Stomach smooth muscle (tissue), 2 donors: Measurements from ENCODE around the gene DNASE1L1.

ENCODE experiments used
- H3K27ac ChIP-seq: one replicate; pipeline ENCODE4 v1.7.0; 2013; ENCODE audit warnings: mild to moderate bottlenecking, low read length, inconsistent platforms
- H3K27me3 ChIP-seq, 2 donors: one replicate each; pipeline ENCODE4 v1.7.0; 2013; ENCODE audit warnings: low read length in 2 of 2; ENCODE audit not compliant: insufficient read depth in 2 of 2, control insufficient read depth in 1 of 2
- H3K36me3 ChIP-seq, 2 donors: one replicate each; pipeline ENCODE4 v1.7.0; 2013; ENCODE audit warnings: low read length in 2 of 2; ENCODE audit not compliant: control insufficient read depth in 2 of 2, insufficient read depth in 2 of 2
- H3K4me1 ChIP-seq: one replicate; pipeline ENCODE4 v1.7.0; 2013; ENCODE audit warnings: low read length; ENCODE audit not compliant: control insufficient read depth, insufficient read depth
- H3K4me3 ChIP-seq, 2 donors: one replicate each; pipeline ENCODE4 v1.7.0; 2013; ENCODE audit warnings: low read length in 2 of 2
- H3K9ac ChIP-seq, 2 donors: one replicate each; pipeline ENCODE4 v1.7.0; 2013; ENCODE audit warnings: low read length in 2 of 2, mild to moderate bottlenecking in 1 of 2
- H3K9me3 ChIP-seq, 2 donors: one replicate each; pipeline ENCODE4 v1.7.0; 2013; ENCODE audit warnings: low read length in 2 of 2; ENCODE audit not compliant: control insufficient read depth in 2 of 2
- donor health status: healthy.
- donor health status: Pancreatic carcinoma.

Gene DNASE1L1, protein sequence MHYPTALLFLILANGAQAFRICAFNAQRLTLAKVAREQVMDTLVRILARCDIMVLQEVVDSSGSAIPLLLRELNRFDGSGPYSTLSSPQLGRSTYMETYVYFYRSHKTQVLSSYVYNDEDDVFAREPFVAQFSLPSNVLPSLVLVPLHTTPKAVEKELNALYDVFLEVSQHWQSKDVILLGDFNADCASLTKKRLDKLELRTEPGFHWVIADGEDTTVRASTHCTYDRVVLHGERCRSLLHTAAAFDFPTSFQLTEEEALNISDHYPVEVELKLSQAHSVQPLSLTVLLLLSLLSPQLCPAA

DNA sequence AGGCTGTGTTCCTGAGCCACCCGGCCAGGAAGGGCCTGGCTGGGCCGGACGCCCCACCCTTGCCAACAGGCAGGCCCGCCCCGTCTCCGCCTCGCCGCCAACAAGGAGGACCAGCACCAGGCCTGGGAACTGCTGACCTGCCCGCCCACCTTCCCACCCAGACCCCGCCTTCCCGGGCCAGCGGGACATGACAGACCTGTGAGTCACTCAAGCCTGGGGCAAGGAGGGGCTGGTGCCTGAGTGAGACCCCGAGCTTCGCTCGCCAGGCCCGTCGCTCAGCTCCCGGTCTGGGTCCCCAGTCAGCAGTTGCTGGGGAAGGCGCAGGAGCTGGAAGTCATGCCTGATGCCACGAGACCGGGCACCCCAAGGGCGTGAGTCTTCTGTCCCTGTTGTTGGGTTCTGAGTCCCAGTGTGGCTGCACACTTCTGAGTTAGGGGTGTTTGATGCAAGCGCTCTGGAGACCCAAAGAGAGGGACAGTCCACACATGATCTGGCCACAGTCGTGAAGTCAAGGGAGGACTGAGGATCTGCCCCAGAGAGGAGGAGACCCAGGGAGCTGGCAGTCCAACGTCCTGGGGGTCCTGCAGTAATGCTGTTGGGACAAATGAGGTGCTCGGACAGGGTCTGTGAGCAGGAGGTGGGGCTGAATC, at the start of gene DNASE1L1:
TSS of gene DNASE1L1 (minus strand) at position 33 of the 650 bp plus-strand sequence. CDS start 3,686 bp downstream, outside the sequence.
- Histone ChIP-seq H3K4me1 (peaks cover 9% of the 10 kb centered on the region), H3K9ac (peak within 1 kb of the TSS in 1 of 2 donors; percentile 28), H3K27me3 (peaks cover 0 to 3% of the 10 kb centered on the region in 2 donors), H3K27ac (no peak within 1 kb of the TSS), H3K9me3 (no peaks in the 10 kb centered on the region), H3K4me3 (peak within 1 kb of the TSS in 1 of 2 donors; percentile 22), H3K36me3 (peaks cover 0 to 3% of the 10 kb centered on the region in 2 donors)

DNA sequence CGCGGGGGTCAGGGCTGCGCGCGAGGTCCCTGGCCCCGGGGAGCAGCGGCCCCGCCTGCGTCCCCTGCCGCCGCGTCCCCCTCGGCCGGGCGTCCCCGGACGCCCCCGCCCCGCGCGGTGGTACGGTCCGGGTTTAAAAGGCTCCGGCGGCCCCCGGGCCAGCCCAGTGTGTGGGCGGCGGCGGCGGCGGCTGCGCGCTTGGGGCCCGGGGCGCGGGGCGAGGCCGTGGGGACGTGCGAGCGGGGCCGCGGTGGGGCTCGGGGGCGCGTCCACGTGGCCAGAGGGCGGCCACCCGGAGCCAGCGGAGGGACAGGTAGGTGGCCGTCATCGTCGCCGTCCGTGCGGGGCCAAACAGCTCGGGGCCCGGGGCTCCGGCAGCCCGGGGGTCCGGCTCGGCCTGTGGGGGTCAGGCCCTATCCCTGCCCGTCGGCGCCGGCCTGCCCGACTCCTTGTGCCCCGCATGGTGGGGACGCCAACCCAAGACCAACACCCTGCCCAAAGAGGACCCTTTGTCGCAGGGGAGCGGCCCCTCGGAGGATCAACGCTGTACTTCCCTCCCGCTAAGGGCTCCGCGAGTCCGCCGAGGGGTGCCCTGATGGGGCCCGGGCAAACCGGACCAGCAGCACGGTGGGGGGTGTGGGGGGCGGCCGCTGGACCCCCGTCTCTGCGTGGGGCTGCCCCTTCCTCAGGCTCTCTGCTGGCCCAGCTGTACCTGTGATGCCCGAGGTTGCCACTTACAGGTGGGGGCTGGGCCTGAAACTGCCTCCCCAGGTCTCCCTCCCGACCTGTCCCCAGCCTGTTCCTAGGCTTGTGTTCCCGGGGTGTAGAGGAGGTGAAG, 49.3 kb upstream of the DNASE1L1 start, which contains the start of gene PLXNA3:
TSS of gene PLXNA3 (plus strand) at position 166 of the 838 bp plus-strand sequence. CDS start 1,903 bp downstream, outside the sequence.
- no peak within 1 kb of the TSS for H3K27ac ChIP-seq
- H3K9me3 ChIP-seq, result no peaks in the 10 kb centered on the region
- peaks cover 0 to 2% of the 10 kb centered on the region in 2 donors for H3K36me3 ChIP-seq
- no peaks in the 10 kb centered on the region for H3K27me3 ChIP-seq
- peaks cover 7% of the 10 kb centered on the region for H3K4me1 ChIP-seq
- peak within 1 kb of the TSS; percentile 33 to 51 for H3K9ac ChIP-seq
- peak within 1 kb of the TSS; percentile 53 to 75 for H3K4me3 ChIP-seq

DNA sequence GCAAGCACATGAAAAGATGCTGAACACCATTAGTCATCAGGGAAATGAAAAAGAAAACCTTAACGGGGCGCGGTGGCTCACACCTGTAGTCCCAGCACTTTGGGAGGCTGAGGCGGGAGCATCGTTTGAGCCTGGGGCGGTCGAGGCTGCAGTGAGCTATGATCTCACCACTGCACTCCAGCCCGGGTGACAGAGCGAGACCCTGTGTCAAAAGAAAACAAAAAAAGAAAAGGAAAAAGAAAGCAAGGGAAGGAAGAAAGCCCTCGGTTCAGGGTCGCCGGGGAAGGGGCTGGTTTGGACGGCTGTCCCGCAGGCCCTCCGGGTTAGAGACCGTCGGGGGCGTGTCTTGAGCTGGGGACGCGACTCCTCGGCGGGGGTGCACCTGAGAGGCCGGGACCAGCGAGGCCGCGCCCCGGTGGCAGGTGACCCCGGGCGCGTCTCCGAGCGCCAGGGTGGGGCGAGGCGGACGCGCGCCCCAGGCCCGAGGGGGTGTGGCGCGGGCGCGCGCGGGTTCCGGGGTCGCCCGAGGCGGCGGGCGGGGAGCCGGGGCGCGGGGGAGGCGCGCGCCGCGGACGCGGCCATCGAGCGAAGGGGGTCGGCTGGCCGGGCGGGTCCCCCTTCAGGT, 48.5 kb upstream of the DNASE1L1 start:
- peaks cover 0 to 2% of the 10 kb centered on the region in 2 donors for H3K27me3 ChIP-seq
- peaks cover 7% of the 10 kb centered on the region for H3K4me1 ChIP-seq
- no peaks in the 10 kb centered on the region for H3K9me3 ChIP-seq
- H3K27ac ChIP-seq, result no peak overlapping the region
- H3K4me3 ChIP-seq, result peak overlapping the region in 1 of 2 donors; percentile 72
- peaks cover 0 to 2% of the 10 kb centered on the region in 2 donors for H3K36me3 ChIP-seq
- H3K9ac ChIP-seq, result no peak overlapping the region

DNA sequence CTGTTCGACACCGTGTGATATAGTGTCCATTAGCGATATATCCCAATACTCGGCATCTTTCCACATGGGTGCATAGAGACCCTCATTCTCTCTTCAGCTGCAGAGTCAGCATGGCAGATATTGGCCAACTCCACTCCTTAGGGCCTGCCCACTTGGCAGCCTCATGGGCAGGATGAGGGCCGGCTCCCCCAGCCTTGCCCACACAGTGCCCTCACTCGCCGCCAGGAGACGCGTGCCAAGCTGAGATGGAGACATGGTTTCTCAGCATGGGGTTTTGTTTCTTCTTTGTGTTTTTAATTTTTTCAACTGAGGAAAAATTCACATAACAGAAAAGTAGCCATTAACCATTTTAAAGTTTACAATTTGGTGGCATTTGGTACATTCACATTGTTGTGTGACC, 43.8 kb upstream of the DNASE1L1 start:
- Histone ChIP-seq H3K9me3 (no peaks in the 10 kb centered on the region), H3K36me3 (peaks cover 11 to 20% of the 10 kb centered on the region in 2 donors), H3K4me1 (no peaks in the 10 kb centered on the region), H3K27ac (no peak overlapping the region), H3K27me3 (peaks cover 0 to 2% of the 10 kb centered on the region in 2 donors), H3K9ac (no peak overlapping the region), H3K4me3 (no peak overlapping the region)

DNA sequence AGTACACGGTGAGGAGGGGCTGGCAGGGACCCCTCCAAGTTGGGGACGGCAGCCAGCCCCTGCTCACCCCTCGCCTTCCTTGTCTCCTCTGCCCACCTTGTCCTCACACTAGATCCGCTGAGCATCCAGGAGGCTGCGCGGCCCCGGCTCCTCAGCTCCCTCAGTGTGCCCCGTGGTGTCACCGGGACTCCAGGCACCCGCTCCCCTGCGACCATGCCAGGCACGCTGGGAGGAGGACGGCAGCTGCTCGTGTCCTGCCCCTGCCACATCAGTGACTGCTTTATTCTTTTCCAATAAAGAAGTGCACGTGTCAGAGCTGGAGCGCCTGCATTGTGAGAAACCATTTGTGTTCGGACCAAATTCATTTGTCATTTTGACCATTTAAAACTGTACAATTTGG, 41.3 kb upstream of the DNASE1L1 start:
- Histone ChIP-seq H3K4me1 (peaks cover 9% of the 10 kb centered on the region), H3K9ac (no peak overlapping the region), H3K36me3 (peaks cover 14 to 24% of the 10 kb centered on the region in 2 donors), H3K27ac (no peak overlapping the region), H3K4me3 (no peak overlapping the region), H3K27me3 (peaks cover 0 to 2% of the 10 kb centered on the region in 2 donors), H3K9me3 (no peaks in the 10 kb centered on the region)

DNA sequence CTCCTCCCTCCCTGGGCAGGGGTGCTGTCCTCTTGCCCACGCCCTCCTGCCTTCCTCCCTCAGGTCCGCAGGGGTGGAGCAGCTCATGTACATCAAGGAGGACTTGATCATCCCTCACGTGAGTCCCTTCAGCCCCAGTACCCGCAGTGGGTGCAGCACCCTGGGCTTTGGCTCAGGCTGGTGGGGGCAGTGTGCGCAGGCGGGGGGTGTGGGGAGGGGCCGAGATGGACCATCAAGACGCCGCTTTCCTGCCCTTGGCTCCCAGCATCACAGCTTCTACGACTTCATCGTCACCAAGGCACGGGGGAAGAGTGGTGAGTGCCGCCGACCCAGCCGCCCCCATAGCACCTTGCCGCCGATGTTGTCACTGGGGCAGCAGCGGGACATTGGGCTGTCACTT, 40.6 kb upstream of the DNASE1L1 start:
- Histone ChIP-seq H3K27ac (no peak overlapping the region), H3K27me3 (peaks cover 0 to 4% of the 10 kb centered on the region in 2 donors), H3K36me3 (peaks cover 14 to 24% of the 10 kb centered on the region in 2 donors), H3K9ac (no peak overlapping the region), H3K9me3 (no peaks in the 10 kb centered on the region), H3K4me3 (no peak overlapping the region), H3K4me1 (peaks cover 16% of the 10 kb centered on the region)

DNA sequence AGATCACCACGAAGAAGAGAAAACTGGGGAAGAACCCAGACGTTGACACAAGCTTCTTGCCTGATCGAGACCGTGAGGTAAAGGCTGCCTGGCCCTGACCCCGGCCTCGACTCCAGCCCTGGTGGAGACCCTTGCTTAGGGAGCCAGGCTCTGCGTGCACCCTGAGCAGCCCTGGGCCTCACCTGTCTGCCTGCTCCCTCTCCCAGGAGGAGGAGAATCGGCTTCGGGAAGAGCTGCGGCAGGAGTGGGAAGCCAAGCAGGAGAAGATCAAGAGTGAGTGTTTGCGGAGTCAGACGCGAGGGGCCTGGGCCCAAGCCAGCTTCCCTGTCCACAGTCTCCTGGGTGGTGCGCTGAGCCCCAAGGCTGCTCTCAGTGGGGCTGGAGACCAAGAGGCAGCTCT, 39.4 kb upstream of the DNASE1L1 start:
- Histone ChIP-seq H3K27ac (no peak overlapping the region), H3K36me3 (peaks cover 14 to 24% of the 10 kb centered on the region in 2 donors), H3K27me3 (peaks cover 0 to 4% of the 10 kb centered on the region in 2 donors), H3K4me3 (no peak overlapping the region), H3K9me3 (no peaks in the 10 kb centered on the region), H3K4me1 (peaks cover 20% of the 10 kb centered on the region), H3K9ac (no peak overlapping the region)

DNA sequence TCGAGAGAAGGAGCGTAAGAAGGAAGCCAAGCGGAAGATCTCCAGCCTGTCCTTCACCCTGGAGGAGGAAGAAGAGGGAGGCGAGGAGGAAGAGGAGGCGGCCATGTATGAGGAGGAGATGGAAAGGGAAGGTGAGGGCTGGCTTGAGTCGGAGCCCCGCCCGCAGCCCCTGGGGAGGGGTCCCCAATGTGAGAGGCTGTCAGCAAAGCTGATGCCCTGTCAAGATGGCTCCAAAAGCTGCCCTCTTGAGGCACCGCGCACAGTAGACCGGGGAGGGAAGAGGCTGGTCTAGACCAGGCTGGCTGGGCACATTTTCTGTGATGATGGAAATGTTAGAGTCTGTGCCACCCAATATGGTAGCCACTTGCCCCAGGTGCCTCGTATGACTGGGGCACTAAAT, 37.4 kb upstream of the DNASE1L1 start:
- no peak overlapping the region for H3K27ac ChIP-seq

DNA sequence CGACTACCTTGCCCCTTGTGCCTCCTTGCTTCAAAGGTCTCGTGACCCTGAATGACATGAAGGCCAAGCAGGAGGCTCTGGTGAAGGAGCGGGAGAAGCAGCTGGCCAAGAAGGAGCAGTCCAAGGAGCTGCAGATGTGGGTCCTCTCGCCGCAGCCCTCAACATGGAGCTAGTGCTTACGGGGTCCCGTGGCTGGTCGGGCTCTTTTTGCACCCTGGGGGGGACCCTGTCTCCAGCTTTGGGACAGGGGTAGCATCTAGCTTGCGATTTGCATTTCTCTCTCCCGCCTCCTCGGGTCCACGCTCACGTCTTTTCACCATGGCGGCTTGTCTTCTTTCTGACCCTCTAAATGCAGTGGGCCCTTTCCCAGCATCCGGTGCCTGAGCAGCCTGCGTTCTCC, 36.7 kb upstream of the DNASE1L1 start:
- Histone ChIP-seq H3K27me3 (peaks cover 0 to 6% of the 10 kb centered on the region in 2 donors), H3K9ac (no peak overlapping the region), H3K4me3 (no peak overlapping the region), H3K4me1 (peaks cover 22% of the 10 kb centered on the region), H3K9me3 (no peaks in the 10 kb centered on the region), H3K27ac (no peak overlapping the region), H3K36me3 (peaks cover 17 to 27% of the 10 kb centered on the region in 2 donors)

More for the DNA sequence above, 37.4 kb upstream of the DNASE1L1 start:
- Histone ChIP-seq H3K4me1 (peaks cover 21% of the 10 kb centered on the region), H3K4me3 (no peak overlapping the region), H3K9ac (no peak overlapping the region), H3K9me3 (no peaks in the 10 kb centered on the region), H3K27me3 (peaks cover 0 to 6% of the 10 kb centered on the region in 2 donors), H3K36me3 (peaks cover 17 to 27% of the 10 kb centered on the region in 2 donors)

DNA sequence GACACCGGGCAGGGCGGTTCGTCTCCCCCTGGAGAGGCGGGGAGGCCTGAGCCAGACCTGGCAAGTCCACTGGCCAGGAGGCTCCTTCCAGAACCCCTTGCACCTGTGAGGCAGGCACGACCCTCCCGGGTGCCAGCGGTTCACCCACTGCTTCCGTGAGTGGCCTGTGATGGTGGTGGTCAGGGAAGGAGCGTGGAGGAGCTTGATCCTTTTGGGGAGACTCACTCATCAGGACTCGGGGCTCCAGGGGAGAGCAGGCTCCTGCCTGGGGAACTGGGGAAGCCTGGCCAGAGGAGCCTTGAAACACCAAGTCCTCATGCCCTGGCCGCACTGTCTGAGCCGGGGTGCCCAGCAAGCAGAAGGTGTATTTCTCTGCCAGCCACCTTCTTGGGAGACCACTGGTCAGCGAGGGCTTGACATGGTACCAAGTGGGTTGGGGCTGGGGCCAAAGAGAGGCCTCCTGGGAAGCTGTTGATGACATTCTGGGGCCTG, 35.7 kb upstream of the DNASE1L1 start:
- H3K4me3 ChIP-seq, result peak overlapping the region; percentile 57 to 69
- H3K27ac ChIP-seq, result peak overlapping the region; percentile 41
- no peaks in the 10 kb centered on the region for H3K9me3 ChIP-seq
- peaks cover 26% of the 10 kb centered on the region for H3K4me1 ChIP-seq
- peak overlapping the region; percentile 69 to 76 for H3K9ac ChIP-seq
- H3K36me3 ChIP-seq, result peaks cover 22% of the 10 kb centered on the region in 2 donors
- H3K27me3 ChIP-seq, result peaks cover 0 to 6% of the 10 kb centered on the region in 2 donors
